Peyer's patch (tissue), 4 donors: ENCODE results near the gene HES7. TPM values are rescaled to one million over a fixed set of nuclear protein-coding genes. Genes with fewer than 3 reads are reported as not detected.

Experiments
- DNase-seq, 3 donors: peaks; one replicate each; pipeline ENCODE4 v3.0.0-alpha.2; 2017 to 2019
- H3K27ac ChIP-seq, 4 donors: fragments of 200-600 bp; sonication (generic); one replicate each; pipeline ENCODE4 v1.5.1; 2016 to 2019
- H3K27me3 ChIP-seq, 2 donors: fragments of 200-600 bp; sonication (generic); one replicate each; pipeline ENCODE4 v1.5.1; 2019
- H3K36me3 ChIP-seq, 3 donors: fragments of 200-600 bp; sonication (generic); one replicate each; pipeline ENCODE4 v1.5.1; 2016 to 2019
- H3K4me1 ChIP-seq, 4 donors: fragments of 200-600 bp; sonication (generic); one replicate each; pipeline ENCODE4 v1.5.1; 2016 to 2019
- H3K4me3 ChIP-seq, 4 donors: fragments of 200-600 bp; sonication (generic); 1 replicate in 3 of 4; 2 replicates in 1 of 4; pipeline ENCODE4 v1.5.1; 2016 to 2019; ENCODE audit warnings: mild to moderate bottlenecking in 1 of 4
- H3K9me3 ChIP-seq, 4 donors: fragments of 200-600 bp; sonication (generic); one replicate each; pipeline ENCODE4 v1.5.1; 2016 to 2019; ENCODE audit warnings: mild to moderate bottlenecking in 1 of 4
- CTCF ChIP-seq, 6 experiments: fragments of 450-650 bp in 4 of 6; fragments of 200-600 bp in 2 of 6; sonication (generic) in 1 of 6; IDR thresholded peaks; one replicate each; pipeline ENCODE4 v1.5.1; 2017 to 2019; ENCODE audit warnings: antibody characterized with exemption in 6 of 6, mild to moderate bottlenecking in 3 of 6, moderate library complexity in 1 of 6
- POLR2A ChIP-seq, 2 donors: fragments of 450-650 bp; IDR thresholded peaks; one replicate each; pipeline ENCODE4 v1.5.1; 2017; ENCODE audit warnings: antibody characterized with exemption in 2 of 2, mild to moderate bottlenecking in 2 of 2, moderate library complexity in 2 of 2
- small RNA-seq, 2 donors: library from RNA; depleted of rRNA; stranded (forward); fragments of <200 nt; gene quantifications; one replicate each; pipeline ENCODE3, GENCODE V24; 2016
- total RNA-seq, 4 donors: library from RNA; depleted of rRNA; stranded (reverse); fragments of >200 nt; gene quantifications; one replicate each; pipeline ENCODE4 v1.1.0, GENCODE V29; 2016

HES7 gene
- total RNA-seq, 4 donors from 2014 or later = not detected

GRCh38 chr17:8072729-8073461, 51.0 kb downstream of the HES7 start:
- Histone ChIP-seq H3K4me1 (peaks cover 9 to 41% (median 14%) of the 10 kb centered on the region in 4 donors), H3K27ac (no peak overlapping the region)

GRCh38 chr17:8072341-8072728, 51.6 kb downstream of the HES7 start:
- H3K27ac ChIP-seq = no peak overlapping the region
- DNase-seq = peak in 1 of 3 donors; percentile 50
- no peaks in the 10 kb centered on the region for H3K36me3 ChIP-seq
- no peaks in the 10 kb centered on the region for H3K9me3 ChIP-seq
- H3K4me3 ChIP-seq = peak overlapping the region in 2 of 4 donors; percentile 33 to 35
- peaks cover 9 to 41% (median 14%) of the 10 kb centered on the region in 4 donors for H3K4me1 ChIP-seq
- TF ChIP-seq POLR2A (IDR thresholded peaks at IDR 0.05) (no peak), CTCF (IDR thresholded peaks at IDR 0.05) (no peak)
- H3K27me3 ChIP-seq = peaks cover 0 to 27% of the 10 kb centered on the region in 2 donors

More at GRCh38 chr17:8072729-8073461, 51.0 kb downstream of the HES7 start:
- DNase-seq = peak in 2 of 3 donors; percentile 50 to 64
- TF ChIP-seq CTCF (IDR thresholded peaks at IDR 0.05) = no peak
- TF ChIP-seq POLR2A (IDR thresholded peaks at IDR 0.05) = no peak
- Histone ChIP-seq H3K27me3 (peaks cover 0 to 27% of the 10 kb centered on the region in 2 donors), H3K4me3 (peak overlapping the region; percentile 6 to 35 (median 23)), H3K9me3 (no peaks in the 10 kb centered on the region), H3K36me3 (no peaks in the 10 kb centered on the region)

- Histone ChIP-seq H3K27me3 (peaks cover 0 to 27% of the 10 kb centered on the region in 2 donors), H3K27ac (no peak overlapping the region), H3K9me3 (no peaks in the 10 kb centered on the region), H3K36me3 (no peaks in the 10 kb centered on the region), H3K4me3 (no peak overlapping the region), H3K4me1 (peaks cover 9 to 41% (median 14%) of the 10 kb centered on the region in 4 donors)
- no peak for TF ChIP-seq POLR2A (IDR thresholded peaks at IDR 0.05)
- no peak for TF ChIP-seq CTCF (IDR thresholded peaks at IDR 0.05)
- DNase-seq = no peak
Measured at GRCh38 chr17:8071496-8071895, 52.4 kb downstream of the HES7 start.

Small RNA genes lying within 50 kb of the gene (small RNA-seq; reads per million reads assigned to genes)
- 0 reads per million in 2 donors for gene MIR4314

Other genes with a start within 250 kb of the HES7 start
- gene CHD3, start 235.3 kb downstream of the HES7 start, total RNA-seq = 10 to 100 TPM; 36.1 to 99.9 (median 45.1) TPM
- 1 to 10 TPM in 3 of 4 donors, not detected in 1; 1.2 to 5.1 (median 1.6) TPM for gene RNF227, start 207.8 kb downstream of the HES7 start, total RNA-seq
- 1 to 10 TPM in 3 of 4 donors, under 1 TPM in 1; 0.95 to 5.0 (median 2.7) TPM for gene KCNAB3, start 194.2 kb downstream of the HES7 start, total RNA-seq
- gene TRAPPC1, start 192.2 kb downstream of the HES7 start, total RNA-seq = 10 to 100 TPM; 39.8 to 58.0 (median 45.5) TPM
- 100 to 1,000 TPM in 1 of 4 donors, 10 to 100 TPM in 3; 30.5 to 120 (median 45.2) TPM for gene CNTROB, start 191.9 kb downstream of the HES7 start, total RNA-seq
- gene GUCY2D, start 121.5 kb downstream of the HES7 start, total RNA-seq = not detected
- 1 to 10 TPM in 3 of 4 donors, under 1 TPM in 1; 0.70 to 4.1 (median 2.1) TPM for gene ALOX15B, start 85.0 kb downstream of the HES7 start, total RNA-seq
- under 1 TPM in 1 of 4 donors, not detected in 3; 0.83 TPM for gene ALOX12B, start 36.4 kb downstream of the HES7 start, total RNA-seq
- not detected for gene ALOXE3, start 5.6 kb downstream of the HES7 start, total RNA-seq
- 100 to 1,000 TPM in 3 of 4 donors, 10 to 100 TPM in 1; 67.6 to 143 (median 119) TPM for gene PER1, start 28.3 kb upstream of the HES7 start, total RNA-seq
- gene VAMP2, start 38.8 kb upstream of the HES7 start, total RNA-seq = 10 to 100 TPM; 10.7 to 40.2 (median 32.4) TPM
- gene TMEM107, start 52.3 kb upstream of the HES7 start, total RNA-seq = 10 to 100 TPM in 3 of 4 donors, 1 to 10 TPM in 1; 6.5 to 27.2 (median 16.4) TPM
- 10 to 100 TPM; 12.6 to 22.6 (median 17.9) TPM for gene BORCS6, start 66.1 kb upstream of the HES7 start, total RNA-seq
- 100 to 1,000 TPM in 1 of 4 donors, 10 to 100 TPM in 3; 10.5 to 111 (median 19.1) TPM for gene AURKB, start 86.5 kb upstream of the HES7 start, total RNA-seq
- 10 to 100 TPM; 35.0 to 99.9 (median 84.9) TPM for gene CTC1, start 124.0 kb upstream of the HES7 start, total RNA-seq
- gene PFAS, start 125.2 kb upstream of the HES7 start, total RNA-seq = 10 to 100 TPM in 3 of 4 donors, 1 to 10 TPM in 1; 7.4 to 63.5 (median 14.0) TPM
- 10 to 100 TPM in 3 of 4 donors, 1 to 10 TPM in 1; 6.8 to 27.2 (median 16.1) TPM for gene RANGRF, start 164.6 kb upstream of the HES7 start, total RNA-seq
- 1 to 10 TPM in 3 of 4 donors, not detected in 1; 3.9 to 7.9 (median 7.5) TPM for gene SLC25A35, start 171.3 kb upstream of the HES7 start, total RNA-seq
- 10 to 100 TPM in 3 of 4 donors, 1 to 10 TPM in 1; 1.6 to 33.0 (median 19.3) TPM for gene ARHGEF15, start 186.1 kb upstream of the HES7 start, total RNA-seq
- gene ODF4, start 215.7 kb upstream of the HES7 start, total RNA-seq = not detected